Hematopoietic multipotent progenitor cell (in vitro differentiated cells): Measurements from ENCODE around the gene CELA1. TPM values are rescaled to one million over a fixed set of nuclear protein-coding genes. Genes with fewer than 3 reads are reported as not detected.
"Not testable (repeated sequence)": the region's sequence is repeated elsewhere in the genome, so short reads cannot be mapped to it uniquely, and the experiment has no call there.

Experiments
- DNase-seq, 3 donors: peaks; one replicate each; pipeline ENCODE4 v3.0.0-alpha.2; 2011 to 2015; ENCODE audit warnings: low read depth in 2 of 3, low spot score in 2 of 3
- total RNA-seq: library from RNA; depleted of rRNA; stranded (reverse); fragments of >200 nt; gene quantifications from one replicate; pipeline ENCODE4 v1.2.3, GENCODE V29; 2012

Gene CELA1
- total RNA-seq, 1 donor: not detected

GRCh38 chr12:51349026-51349425 is 2.5 kb upstream of the CELA1 start:
- DNase-seq: no peak

DNA sequence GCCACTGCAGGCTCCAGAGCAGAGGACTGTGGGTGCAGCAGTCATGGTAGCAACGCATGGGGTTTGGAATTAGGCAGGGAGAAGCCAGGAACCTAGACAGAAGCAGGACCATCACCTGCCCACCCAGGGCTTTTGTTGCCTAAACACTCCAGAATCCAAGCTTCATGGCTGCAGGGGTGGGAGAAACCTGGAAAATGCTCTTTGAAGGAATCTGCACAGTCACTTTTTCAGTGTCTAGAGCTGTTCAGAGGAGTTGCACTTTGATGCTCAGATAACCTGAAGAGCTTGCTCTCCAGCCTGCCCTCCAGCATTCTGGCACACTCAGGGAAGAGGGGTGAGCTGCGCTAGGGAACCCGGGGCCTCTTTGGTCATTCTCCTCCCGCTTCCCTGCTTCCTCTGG is 1.6 kb upstream of the CELA1 start:
- DNase-seq: no peak

- no peak for DNase-seq
These were observed 798 bp downstream of the CELA1 start for GRCh38 chr12:51345681-51346080.

- DNase-seq: no peak
These were observed 3.3 kb downstream of the CELA1 start for GRCh38 chr12:51343201-51343600.

GRCh38 chr12:51342416-51342815 is 4.1 kb downstream of the CELA1 start:
- DNase-seq: no peak

DNA sequence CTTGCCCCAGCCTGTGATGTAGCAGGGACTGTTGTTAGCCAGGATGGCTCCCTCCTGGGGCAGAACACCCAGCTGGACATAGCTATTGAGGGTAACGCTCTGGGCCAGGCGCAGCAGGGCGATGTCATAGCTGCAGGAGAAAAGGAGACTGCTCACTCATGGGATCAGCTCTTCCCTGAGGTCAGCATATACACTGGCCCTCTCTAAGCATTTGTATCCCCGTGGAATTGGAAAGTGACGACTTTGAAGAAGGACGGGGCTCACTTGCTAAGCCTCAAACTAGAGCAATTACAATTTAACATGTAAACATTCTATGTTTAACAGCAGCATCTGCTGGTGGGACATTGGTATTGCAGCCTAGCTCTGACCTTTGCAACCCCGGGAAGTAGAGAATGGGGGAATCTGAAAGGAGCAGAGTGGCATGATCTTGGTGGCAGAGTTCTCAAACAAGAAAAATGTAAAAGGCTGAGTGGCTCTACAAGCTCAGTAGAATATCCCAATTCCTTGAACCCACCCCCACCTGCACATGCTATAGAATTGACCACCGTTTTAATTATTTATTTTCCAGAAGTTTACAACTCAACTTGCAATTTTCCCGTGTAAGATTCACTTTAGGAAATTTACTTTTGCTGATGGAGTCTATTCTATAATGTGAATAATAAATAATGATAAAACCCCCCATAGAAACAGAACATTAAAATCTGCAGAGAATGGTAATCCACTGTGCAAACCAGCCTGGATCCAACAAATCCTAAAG is 5.0 kb downstream of the CELA1 start:
- peak; percentile 52 to 84 (median 71) for DNase-seq

- no peak for DNase-seq
These were observed 6.7 kb downstream of the CELA1 start for GRCh38 chr12:51339750-51340149.

DNA sequence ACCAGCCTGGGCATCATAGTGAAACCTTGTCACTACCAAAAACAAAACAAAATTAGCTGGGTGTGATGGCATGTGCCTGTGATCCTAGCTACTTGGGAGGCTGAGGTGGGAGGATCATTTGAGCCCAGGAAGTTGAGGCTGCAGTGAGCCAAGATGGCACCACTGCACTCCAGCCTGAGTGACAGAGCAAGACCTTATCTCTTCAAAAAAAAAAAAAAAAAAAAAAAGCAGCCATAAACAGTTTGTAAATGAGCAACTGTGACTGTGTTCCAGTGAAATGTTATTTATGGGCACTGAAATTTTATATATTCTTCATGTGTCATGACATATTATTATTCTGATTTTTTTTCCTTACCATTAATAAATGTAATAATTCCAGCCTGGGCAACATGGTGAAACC is 9.1 kb downstream of the CELA1 start:
- not testable (repeated sequence) for DNase-seq

DNA sequence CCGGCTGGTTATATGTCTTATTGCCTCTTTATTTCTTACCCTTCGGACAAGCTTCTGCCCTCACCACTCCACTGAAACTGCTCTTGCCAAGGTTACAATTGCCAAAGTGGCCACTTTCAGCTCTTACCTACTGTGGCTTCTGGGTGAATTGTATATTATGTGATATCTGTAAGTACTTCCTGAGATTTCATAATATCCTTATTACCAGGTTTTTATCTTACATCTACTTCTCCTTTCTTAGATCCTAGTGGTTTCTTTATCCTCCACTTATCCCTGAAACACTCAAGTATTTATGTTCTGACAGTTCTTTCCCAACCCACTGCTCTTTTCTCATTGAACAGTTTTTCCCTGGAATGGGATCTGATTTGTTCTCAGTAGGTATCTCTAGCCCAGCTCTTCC is 10.5 kb downstream of the CELA1 start:
- peak in 1 of 3 donors; percentile 34 for DNase-seq

DNA sequence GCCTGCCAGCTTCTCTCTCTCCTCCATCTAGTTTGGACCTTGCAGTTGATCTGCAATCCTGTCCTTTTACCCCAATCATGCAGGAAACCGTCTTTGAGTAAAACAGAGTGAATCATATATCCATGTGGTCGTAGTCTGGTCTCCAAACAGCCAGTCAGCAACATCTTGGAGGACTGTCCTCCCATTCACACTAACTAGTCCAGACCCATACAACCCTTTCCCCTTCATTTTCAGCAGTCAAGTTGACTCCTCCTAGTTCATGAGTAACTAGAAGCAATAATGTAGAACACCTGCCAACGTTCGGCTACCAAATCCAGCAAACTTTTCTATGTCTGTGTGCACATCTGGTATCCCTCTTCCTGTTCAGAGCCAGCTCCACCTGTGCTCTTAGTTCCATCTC is 11.7 kb downstream of the CELA1 start:
- DNase-seq: no peak

- DNase-seq: no peak
These were observed 12.9 kb downstream of the CELA1 start for GRCh38 chr12:51333536-51333935.

DNA sequence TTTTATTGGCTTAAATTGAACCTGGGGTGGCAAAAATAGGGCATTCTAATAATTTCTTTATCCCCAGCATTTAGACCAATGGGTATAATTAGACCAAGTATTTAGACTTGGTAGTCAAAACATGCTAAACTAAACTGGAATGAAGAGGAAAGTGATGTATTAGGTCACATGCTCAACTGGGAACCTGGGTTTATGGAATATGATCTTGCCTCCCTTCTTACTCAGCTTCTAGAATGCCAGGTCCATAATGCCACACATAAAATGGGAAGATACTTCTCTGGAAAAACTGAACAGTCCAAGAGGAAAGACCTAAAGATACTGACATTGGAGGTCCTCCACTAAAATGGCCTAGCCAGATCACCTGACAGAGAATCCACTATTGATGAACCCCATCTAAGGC is 16.3 kb downstream of the CELA1 start:
- DNase-seq: no peak

DNA sequence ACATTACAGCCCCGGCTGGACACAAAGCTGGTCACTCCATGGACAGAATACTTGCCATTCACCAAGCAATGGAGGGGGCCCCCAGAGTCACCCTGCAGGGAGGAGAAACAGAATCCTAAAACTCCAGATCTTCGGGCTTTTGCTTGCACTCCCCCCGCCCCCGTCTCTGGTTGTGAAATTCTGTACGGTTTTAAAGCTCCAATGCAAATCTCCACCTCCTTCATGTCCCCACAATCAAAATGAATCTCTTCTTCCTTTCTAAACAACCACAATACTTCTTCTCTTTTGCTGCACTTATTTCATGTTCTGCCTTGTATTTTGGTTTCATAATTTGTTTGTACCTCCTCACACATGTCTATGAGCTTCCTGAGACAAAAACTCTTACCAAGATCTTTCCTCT is 16.7 kb downstream of the CELA1 start:
- DNase-seq: peak in 1 of 3 donors; percentile 42

DNA sequence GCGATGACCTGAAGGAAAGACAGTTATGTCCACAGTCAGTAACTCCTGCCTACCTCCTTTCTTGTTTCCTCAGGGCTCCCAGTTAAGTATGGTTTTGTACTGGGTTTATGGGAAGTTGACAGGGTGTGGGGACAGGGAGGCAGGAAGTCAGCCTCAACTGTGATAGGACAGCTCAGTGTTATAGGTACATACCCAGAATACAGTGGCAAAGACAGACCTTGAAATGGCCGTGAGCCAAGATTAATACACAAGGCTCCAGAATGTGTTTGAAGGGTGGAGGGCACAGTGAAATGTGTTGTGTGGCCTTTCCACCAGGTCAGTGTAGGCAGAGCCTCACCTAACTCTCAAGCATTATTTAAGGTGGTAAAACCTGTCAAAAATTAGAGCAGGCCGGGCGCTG is 17.9 kb downstream of the CELA1 start:
- no peak for DNase-seq

DNA sequence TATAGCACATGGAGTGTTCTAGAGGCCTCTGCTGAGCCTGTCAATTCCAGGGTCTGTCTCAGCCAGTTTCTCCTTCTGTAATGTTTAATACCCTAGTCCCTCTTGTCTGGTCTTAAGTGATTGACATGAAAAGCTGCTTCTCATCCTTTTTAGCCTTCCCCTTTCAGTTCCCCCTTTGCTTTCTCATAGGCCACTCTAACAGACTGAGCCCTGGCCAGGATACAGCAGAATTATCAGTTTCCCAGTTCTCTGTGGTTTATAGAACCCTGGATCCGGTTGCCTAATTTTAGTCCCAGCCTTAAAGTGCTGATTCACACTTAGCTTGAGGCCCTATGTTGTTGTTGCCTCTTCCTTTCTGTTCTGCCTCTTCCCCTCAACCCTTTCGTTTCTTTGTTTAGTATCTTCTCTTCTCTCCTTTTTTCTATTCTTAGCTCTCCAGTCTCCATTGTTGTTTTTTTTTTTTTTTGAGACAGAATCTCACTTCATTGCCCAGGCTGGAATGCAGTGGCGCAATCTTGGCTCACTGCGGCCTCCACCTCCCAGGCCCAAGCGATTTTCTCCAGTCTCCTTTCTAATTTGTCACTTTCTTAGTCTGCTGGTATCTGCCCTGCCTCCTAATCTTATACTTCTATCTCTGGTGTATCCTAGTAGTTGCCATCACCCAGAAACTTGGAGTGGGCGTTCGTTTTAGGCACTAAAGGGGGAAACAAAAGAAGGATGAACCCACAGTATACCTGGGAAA is 19.6 kb downstream of the CELA1 start:
- peak in 2 of 3 donors; percentile 83 to 91 for DNase-seq

DNA sequence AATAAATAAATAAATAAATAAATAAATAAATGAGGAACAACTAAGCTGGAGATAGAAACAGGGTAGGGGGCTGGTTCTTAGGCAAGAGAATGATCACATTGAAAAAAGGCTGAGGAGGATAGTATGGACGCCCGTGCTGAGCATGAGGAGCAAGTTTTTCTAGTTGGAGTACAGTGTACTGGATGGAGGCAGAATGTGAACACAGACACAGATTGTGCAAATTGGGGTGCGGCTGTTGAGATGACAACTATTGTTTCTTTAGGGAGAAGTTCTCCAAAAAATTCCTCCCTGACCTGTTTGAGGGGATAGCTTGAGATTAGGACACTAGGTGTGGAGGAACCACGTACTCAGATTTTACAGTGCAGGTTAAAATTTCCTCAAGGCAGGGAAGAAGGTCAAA is 21.5 kb downstream of the CELA1 start:
- no peak for DNase-seq

GRCh38 chr12:51323966-51324895 is 22.2 kb downstream of the CELA1 start, which contains the start of gene BIN2:
Gene BIN2, minus strand, starts transcription at chr12:51324174. Its CDS starts 72 bp downstream, at chr12:51324102.
- DNase-seq: peak; percentile 40 to 90 (median 89)

DNA sequence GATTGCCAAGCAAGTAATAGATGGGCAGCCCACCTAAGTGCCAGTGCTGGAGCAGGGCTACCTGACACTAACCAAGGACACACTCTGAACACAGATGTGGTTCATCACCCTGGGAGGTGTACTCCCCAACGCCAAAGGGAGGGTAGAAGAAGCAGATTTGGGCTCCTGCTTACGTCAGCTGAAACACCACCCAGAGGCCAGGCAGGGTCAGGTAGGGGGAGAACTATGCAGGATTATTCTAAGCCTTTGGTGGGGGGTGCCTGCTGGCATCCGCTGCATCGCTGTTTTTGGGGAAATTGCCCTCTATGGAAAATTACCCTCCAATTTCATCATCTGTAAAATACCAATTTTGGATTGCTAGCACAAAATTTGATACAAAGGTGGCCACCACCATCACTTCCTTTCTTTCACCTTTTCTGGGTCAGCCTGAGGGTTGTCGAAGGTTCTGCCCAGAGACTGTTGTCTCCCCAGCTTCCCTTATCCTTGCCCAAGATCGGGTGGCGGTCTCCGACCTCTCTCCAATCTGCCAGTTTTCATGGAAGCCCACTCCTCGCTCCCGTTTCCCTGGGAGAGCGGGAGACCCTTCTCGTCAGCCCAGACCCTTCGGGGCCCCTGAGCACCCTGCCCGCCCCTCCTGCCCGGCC is 23.0 kb downstream of the CELA1 start:
- DNase-seq: peak in 2 of 3 donors; percentile 35

DNA sequence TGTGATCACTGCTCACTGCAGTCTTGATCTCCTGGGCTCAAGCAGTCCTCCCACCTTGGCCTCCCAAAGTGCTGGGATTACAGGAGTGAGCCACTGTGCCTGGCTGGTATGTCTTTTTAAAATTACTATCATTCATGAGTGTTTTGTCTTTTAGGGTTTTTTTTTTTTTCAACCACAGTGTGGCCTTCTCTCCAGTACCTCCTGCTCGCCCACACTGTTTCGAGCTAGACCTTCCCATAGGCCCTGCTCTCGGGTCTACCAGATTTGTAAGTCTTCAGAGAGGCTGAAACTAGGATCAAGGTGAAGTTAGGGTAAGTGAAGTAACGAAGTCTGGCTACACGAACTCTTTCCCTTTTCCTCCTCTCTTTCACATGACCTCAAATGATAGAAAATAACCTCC is 24.0 kb downstream of the CELA1 start:
- no peak for DNase-seq

- no peak for DNase-seq
These were observed 24.6 kb downstream of the CELA1 start for GRCh38 chr12:51321882-51322281.
